Heart left ventricle (tissue), 13 donors: ENCODE data around the gene DLD.

Experiments
- POLR2A ChIP-seq, 2 donors: fragments of 450-650 bp; IDR thresholded peaks; one replicate each; pipeline ENCODE4 v1.6.1; 2017; ENCODE audit warnings: antibody characterized with exemption in 2 of 2, mild to moderate bottlenecking in 2 of 2, moderate library complexity in 2 of 2
- TF ChIP-seq, protein P1 (sequence below), 12 donors: fragments of 200-600 bp; sonication (generic) in 4 of 12; IDR thresholded peaks; one replicate each; pipeline versions ENCODE4 v1.5.0 to v1.8.0; 2018 to 2022; ENCODE audit warnings: antibody characterized with exemption in 12 of 12, mild to moderate bottlenecking in 5 of 12
- donor health status: ischemic (EF 13 %, LVEDD 7.1; RV severe dilation, severe dysfunction).
- donor health status: DM: no; HTN: yes; CAD: no.
- donor health status: DM: no; HTN: no; CAD: no.
- donor health status: ischemic (EF 25% LVEDD 6.9; RV normal size, moderate dysfunction).
- donor health status: ischemic (EF 25% LVEDD 5.7; RV mildly dilated, moderate dysfunction).
- donor health status: ischemic (EF 35%, LVEDD 5.7; RV mildly dilated, moderate dysfunction).
- donor health status: nonischemic (EF 11% LVEDD 7.7; RV severe dilation, severe dysfunction).
- donor health status: DM: yes; HTN: yes; CAD: no.
- donor health status: PGD.
- donor health status: ischemic (EF 29% LVEDD 5.4; RV normal size, mild dysfunction).
- donor health status: nonischemic (EF 23%, LVEDD 6.1; RV moderate dilation, normal function).

DNA sequence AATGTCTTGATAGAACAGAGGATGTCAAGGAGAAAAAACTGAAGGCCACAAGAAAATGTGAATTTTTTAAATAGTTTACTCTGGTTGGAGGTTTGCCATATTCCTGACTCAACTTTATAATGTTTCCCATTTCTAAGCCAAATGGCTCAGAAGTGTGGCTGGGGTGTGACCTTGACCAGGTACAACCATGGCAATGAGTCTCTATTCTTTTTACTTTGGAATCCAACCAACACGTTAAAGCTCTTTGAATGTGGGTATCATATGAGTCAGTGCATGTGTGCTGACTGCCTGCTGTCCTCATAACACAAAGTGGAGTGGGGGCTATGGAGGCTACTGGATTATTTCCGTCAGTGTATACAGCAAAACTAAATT, 33.5 kb upstream of the DLD start:
- TF ChIP-seq, protein P1, sequence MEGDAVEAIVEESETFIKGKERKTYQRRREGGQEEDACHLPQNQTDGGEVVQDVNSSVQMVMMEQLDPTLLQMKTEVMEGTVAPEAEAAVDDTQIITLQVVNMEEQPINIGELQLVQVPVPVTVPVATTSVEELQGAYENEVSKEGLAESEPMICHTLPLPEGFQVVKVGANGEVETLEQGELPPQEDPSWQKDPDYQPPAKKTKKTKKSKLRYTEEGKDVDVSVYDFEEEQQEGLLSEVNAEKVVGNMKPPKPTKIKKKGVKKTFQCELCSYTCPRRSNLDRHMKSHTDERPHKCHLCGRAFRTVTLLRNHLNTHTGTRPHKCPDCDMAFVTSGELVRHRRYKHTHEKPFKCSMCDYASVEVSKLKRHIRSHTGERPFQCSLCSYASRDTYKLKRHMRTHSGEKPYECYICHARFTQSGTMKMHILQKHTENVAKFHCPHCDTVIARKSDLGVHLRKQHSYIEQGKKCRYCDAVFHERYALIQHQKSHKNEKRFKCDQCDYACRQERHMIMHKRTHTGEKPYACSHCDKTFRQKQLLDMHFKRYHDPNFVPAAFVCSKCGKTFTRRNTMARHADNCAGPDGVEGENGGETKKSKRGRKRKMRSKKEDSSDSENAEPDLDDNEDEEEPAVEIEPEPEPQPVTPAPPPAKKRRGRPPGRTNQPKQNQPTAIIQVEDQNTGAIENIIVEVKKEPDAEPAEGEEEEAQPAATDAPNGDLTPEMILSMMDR (IDR thresholded peaks at IDR 0.05): no peak
- TF ChIP-seq POLR2A (IDR thresholded peaks at IDR 0.05): no peak
